Gastroesophageal sphincter (tissue), 3 donors: ENCODE results near the gene RNPS1.

ENCODE experiments used
- CTCF ChIP-seq, 4 experiments: fragments of 200-600 bp in 2 of 4; fragments of 450-650 bp in 2 of 4; sonication (generic) in 1 of 4; IDR thresholded peaks; one replicate each; pipeline ENCODE4 v1.5.1; 2017 to 2019; ENCODE audit warnings: antibody characterized with exemption in 4 of 4, mild to moderate bottlenecking in 2 of 4, moderate library complexity in 2 of 4
- EP300 ChIP-seq: sonication (generic); formaldehyde crosslinking; IDR thresholded peaks from one replicate; pipeline ENCODE4 v1.6.1; 2017; ENCODE audit warnings: antibody characterized with exemption, mild to moderate bottlenecking
- POLR2A ChIP-seq, 2 donors: fragments of 450-650 bp; IDR thresholded peaks; one replicate each; pipeline ENCODE4 v1.6.1; 2017; ENCODE audit warnings: antibody characterized with exemption in 2 of 2, mild to moderate bottlenecking in 2 of 2, moderate library complexity in 1 of 2
- POLR2AphosphoS5 ChIP-seq: sonication (generic); formaldehyde crosslinking; IDR thresholded peaks from one replicate; pipeline ENCODE4 v1.6.1; 2017; ENCODE audit warnings: antibody characterized with exemption

DNA sequence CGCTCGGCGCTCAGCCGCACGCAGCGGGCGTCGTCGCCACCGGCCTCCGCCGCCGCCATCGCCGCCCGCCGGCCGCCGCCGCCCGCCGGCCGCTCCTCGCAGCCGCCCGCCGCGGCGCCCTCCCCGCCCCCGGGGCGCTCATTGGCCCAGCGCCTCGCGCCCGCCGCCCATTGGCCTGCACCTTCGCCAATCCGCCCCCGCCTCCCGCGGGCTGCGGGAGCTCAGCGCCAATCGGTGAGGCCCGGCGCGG lies 53.3 kb downstream of the RNPS1 start, which contains the start of gene PGP:
- peak in 1 of 4 experiments; percentile 45 for TF ChIP-seq CTCF (IDR thresholded peaks at IDR 0.05)
- TF ChIP-seq EP300: no peak
- TF ChIP-seq POLR2A (IDR thresholded peaks at IDR 0.05): no peak
- TF ChIP-seq POLR2AphosphoS5: no peak
